Measurements from ENCODE around the gene SLAMF6.

Gene SLAMF6

GRCh38 chr1:160460683-160461287, 62.3 kb downstream of the SLAMF6 start:
- DNase-seq = no peak

- DNase-seq = no peak
These were observed 62.8 kb downstream of the SLAMF6 start for GRCh38 chr1:160460214-160460642.

GRCh38 chr1:160459687-160460086, 63.4 kb downstream of the SLAMF6 start:
- DNase-seq = no peak

- no peak for DNase-seq
These were observed 64.0 kb downstream of the SLAMF6 start for GRCh38 chr1:160459056-160459455.

- no peak for DNase-seq
These were observed 67.9 kb downstream of the SLAMF6 start for GRCh38 chr1:160455153-160455517.

- DNase-seq = peak; percentile 51
These were observed 68.5 kb downstream of the SLAMF6 start for GRCh38 chr1:160454371-160455152.

- no peak for DNase-seq
These were observed 69.6 kb downstream of the SLAMF6 start for GRCh38 chr1:160453443-160453842.

- no peak for DNase-seq
These were observed 71.2 kb downstream of the SLAMF6 start for GRCh38 chr1:160451859-160452232.

GRCh38 chr1:160451119-160451858, 71.8 kb downstream of the SLAMF6 start:
- DNase-seq = no peak

- no peak for DNase-seq
These were observed 73.6 kb downstream of the SLAMF6 start for GRCh38 chr1:160449494-160449893.

- DNase-seq = no peak
These were observed 76.0 kb downstream of the SLAMF6 start for GRCh38 chr1:160446945-160447600.

GRCh38 chr1:160439718-160440117, 83.3 kb downstream of the SLAMF6 start:
- no peak for DNase-seq

- DNase-seq = no peak
These were observed 84.1 kb downstream of the SLAMF6 start for GRCh38 chr1:160438935-160439334.

- no peak for DNase-seq
These were observed 84.6 kb downstream of the SLAMF6 start for GRCh38 chr1:160438317-160438918.

- DNase-seq = peak; percentile 60
These were observed 85.4 kb downstream of the SLAMF6 start for GRCh38 chr1:160437432-160438316.

- DNase-seq = no peak
These were observed 86.1 kb downstream of the SLAMF6 start for GRCh38 chr1:160436966-160437365.
